Stomach (tissue), 4 donors: ENCODE data around the gene XYLT1.

ENCODE experiments used
- POLR2AphosphoS5 ChIP-seq, 3 donors: sonication (generic); formaldehyde crosslinking; IDR thresholded peaks; one replicate each; pipeline ENCODE4 v1.6.1; 2016; ENCODE audit warnings: antibody characterized with exemption in 3 of 3
- TF ChIP-seq, protein P1 (sequence below), 7 experiments: fragments of 450-650 bp in 4 of 7; fragments of 200-600 bp in 3 of 7; sonication (generic) in 3 of 7; IDR thresholded peaks; one replicate each; pipeline ENCODE4 v1.5.1; 2016 to 2019; ENCODE audit warnings: antibody characterized with exemption in 7 of 7, control low read depth in 2 of 7, mild to moderate bottlenecking in 1 of 7

DNA sequence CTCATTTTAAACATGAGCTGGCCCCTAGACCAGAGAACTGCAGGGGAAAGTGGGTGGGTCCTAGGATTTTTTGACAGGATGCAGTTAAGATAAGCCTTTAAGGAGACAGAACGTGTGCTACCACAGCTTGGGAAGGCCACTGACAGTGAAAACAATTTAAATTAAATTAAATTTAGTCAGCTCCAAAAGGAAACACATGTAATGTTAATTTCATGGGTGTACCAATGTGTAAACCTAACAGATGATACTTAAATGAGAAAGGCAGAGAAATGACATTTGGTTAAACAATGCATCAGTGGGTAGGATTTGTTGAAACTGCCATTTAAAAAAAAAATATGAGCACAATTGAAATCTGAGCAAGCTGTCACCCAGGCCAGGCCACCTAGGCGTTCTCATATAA, 250.8 kb downstream of the XYLT1 start:
- TF ChIP-seq, protein P1, sequence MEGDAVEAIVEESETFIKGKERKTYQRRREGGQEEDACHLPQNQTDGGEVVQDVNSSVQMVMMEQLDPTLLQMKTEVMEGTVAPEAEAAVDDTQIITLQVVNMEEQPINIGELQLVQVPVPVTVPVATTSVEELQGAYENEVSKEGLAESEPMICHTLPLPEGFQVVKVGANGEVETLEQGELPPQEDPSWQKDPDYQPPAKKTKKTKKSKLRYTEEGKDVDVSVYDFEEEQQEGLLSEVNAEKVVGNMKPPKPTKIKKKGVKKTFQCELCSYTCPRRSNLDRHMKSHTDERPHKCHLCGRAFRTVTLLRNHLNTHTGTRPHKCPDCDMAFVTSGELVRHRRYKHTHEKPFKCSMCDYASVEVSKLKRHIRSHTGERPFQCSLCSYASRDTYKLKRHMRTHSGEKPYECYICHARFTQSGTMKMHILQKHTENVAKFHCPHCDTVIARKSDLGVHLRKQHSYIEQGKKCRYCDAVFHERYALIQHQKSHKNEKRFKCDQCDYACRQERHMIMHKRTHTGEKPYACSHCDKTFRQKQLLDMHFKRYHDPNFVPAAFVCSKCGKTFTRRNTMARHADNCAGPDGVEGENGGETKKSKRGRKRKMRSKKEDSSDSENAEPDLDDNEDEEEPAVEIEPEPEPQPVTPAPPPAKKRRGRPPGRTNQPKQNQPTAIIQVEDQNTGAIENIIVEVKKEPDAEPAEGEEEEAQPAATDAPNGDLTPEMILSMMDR (IDR thresholded peaks at IDR 0.05), result no peak
- TF ChIP-seq POLR2AphosphoS5 (IDR thresholded peaks at IDR 0.05), result no peak
